ENCODE measurements around the gene MRPL37.

Gene MRPL37

DNA sequence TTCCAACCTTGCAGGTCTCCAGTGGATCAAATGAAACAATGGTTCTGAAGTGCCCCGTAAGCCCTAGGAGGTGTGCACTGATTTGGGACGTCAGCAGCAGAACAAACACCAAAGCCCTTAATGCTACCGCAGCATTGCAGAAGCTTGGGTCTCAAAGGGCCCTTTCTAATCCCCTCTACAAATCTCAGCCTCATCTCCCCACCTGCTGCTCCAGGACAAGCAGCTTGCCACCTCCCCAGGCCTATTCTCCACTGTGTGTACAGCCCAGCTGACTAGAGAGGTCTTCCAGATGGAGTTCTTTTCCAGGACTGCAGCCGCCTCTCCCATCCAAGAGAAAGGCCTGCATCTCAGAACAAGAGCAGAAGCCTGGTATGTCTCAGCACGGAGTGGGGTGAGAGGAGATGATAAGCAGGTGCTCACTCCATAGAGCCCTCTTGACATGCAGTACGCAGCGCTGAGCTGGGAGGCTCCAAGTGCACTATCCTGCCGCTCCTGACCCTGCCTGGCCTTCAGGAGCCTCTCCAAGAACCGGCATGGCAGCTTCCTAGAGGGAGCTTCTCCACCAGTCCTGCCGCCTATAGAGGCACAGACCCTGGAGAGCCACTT, 46.3 kb downstream of the MRPL37 start:
- Histone ChIP-seq H3K36me3 (ENCODE audit: control insufficient read depth in 4 of 4, insufficient read depth in 4 of 4, low read length in 3 of 4) (peaks cover 15 to 92% (median 64%) of the 10 kb centered on the region in 4 experiments), H3K27ac (ENCODE audit: insufficient read depth in 1 of 2, low read depth in 1 of 2, low read length in 2 of 2, poor library complexity in 1 of 2, severe bottlenecking in 2 of 2) (no peak overlapping the region), H3K4me3 (ENCODE audit: control insufficient read depth in 1 of 7, extremely low read depth in 1 of 7, insufficient read depth in 4 of 7, low read depth in 2 of 7, low read length in 6 of 7) (no peak overlapping the region), H3K4me1 (ENCODE audit: control extremely low read depth in 1 of 4, control insufficient read depth in 4 of 4, insufficient read depth in 4 of 4, low read length in 3 of 4) (no peaks in the 10 kb centered on the region), H3K27me3 (replicated peaks in 2 of 5; ENCODE audit: control insufficient read depth in 4 of 5, insufficient read depth in 5 of 5, low read length in 4 of 5) (no peaks in the 10 kb centered on the region), H3K9me3 (ENCODE audit: control extremely low read depth in 1 of 5, control insufficient read depth in 4 of 5, insufficient read depth in 2 of 5, low read depth in 1 of 5, low read length in 4 of 5) (no peaks in the 10 kb centered on the region)
- ChIA-PET CTCF (no interaction called here), POLR2A (no interaction called here)
- DNase-seq, result no peak
- 100% methylated on average over 8 of the region's 10 CpGs for WGBS (ENCODE audit: insufficient coverage)

- Histone ChIP-seq H3K9me3 (ENCODE audit: control extremely low read depth in 1 of 5, control insufficient read depth in 4 of 5, insufficient read depth in 2 of 5, low read depth in 1 of 5, low read length in 4 of 5) (no peaks in the 10 kb centered on the region), H3K27ac (ENCODE audit: insufficient read depth in 1 of 2, low read depth in 1 of 2, low read length in 2 of 2, poor library complexity in 1 of 2, severe bottlenecking in 2 of 2) (peak overlapping the region in 1 of 2 experiments; percentile 7), H3K27me3 (replicated peaks in 2 of 5; ENCODE audit: control insufficient read depth in 4 of 5, insufficient read depth in 5 of 5, low read length in 4 of 5) (no peaks in the 10 kb centered on the region), H3K4me1 (ENCODE audit: control extremely low read depth in 1 of 4, control insufficient read depth in 4 of 4, insufficient read depth in 4 of 4, low read length in 3 of 4) (no peaks in the 10 kb centered on the region), H3K36me3 (ENCODE audit: control insufficient read depth in 4 of 4, insufficient read depth in 4 of 4, low read length in 3 of 4) (peaks cover 14 to 87% (median 62%) of the 10 kb centered on the region in 4 experiments), H3K4me3 (ENCODE audit: control insufficient read depth in 1 of 7, extremely low read depth in 1 of 7, insufficient read depth in 4 of 7, low read depth in 2 of 7, low read length in 6 of 7) (no peak overlapping the region)
- ChIA-PET CTCF (no interaction called here), POLR2A (no interaction called here)
- 95% methylated on average over 11 of the region's 11 CpGs for WGBS (ENCODE audit: insufficient coverage)
- DNase-seq, result no peak
Observed at GRCh38 chr1:54247863-54248515, 48.0 kb downstream of the MRPL37 start.

GRCh38 chr1:54248966-54249365, 49.0 kb downstream of the MRPL37 start:
- WGBS (ENCODE audit: insufficient coverage), result 96% methylated on average over 2 of the region's 4 CpGs
- Histone ChIP-seq H3K9me3 (ENCODE audit: control extremely low read depth in 1 of 5, control insufficient read depth in 4 of 5, insufficient read depth in 2 of 5, low read depth in 1 of 5, low read length in 4 of 5) (no peaks in the 10 kb centered on the region), H3K36me3 (ENCODE audit: control insufficient read depth in 4 of 4, insufficient read depth in 4 of 4, low read length in 3 of 4) (peaks cover 10 to 84% (median 58%) of the 10 kb centered on the region in 4 experiments), H3K27ac (ENCODE audit: insufficient read depth in 1 of 2, low read depth in 1 of 2, low read length in 2 of 2, poor library complexity in 1 of 2, severe bottlenecking in 2 of 2) (peak overlapping the region in 1 of 2 experiments; percentile 11), H3K4me3 (ENCODE audit: control insufficient read depth in 1 of 7, extremely low read depth in 1 of 7, insufficient read depth in 4 of 7, low read depth in 2 of 7, low read length in 6 of 7) (no peak overlapping the region), H3K27me3 (replicated peaks in 2 of 5; ENCODE audit: control insufficient read depth in 4 of 5, insufficient read depth in 5 of 5, low read length in 4 of 5) (no peaks in the 10 kb centered on the region), H3K4me1 (ENCODE audit: control extremely low read depth in 1 of 4, control insufficient read depth in 4 of 4, insufficient read depth in 4 of 4, low read length in 3 of 4) (peaks cover 0 to 8% (median 7%) of the 10 kb centered on the region in 4 experiments)
- ChIA-PET CTCF (no interaction called here), POLR2A (no interaction called here)
- DNase-seq, result no peak

DNA sequence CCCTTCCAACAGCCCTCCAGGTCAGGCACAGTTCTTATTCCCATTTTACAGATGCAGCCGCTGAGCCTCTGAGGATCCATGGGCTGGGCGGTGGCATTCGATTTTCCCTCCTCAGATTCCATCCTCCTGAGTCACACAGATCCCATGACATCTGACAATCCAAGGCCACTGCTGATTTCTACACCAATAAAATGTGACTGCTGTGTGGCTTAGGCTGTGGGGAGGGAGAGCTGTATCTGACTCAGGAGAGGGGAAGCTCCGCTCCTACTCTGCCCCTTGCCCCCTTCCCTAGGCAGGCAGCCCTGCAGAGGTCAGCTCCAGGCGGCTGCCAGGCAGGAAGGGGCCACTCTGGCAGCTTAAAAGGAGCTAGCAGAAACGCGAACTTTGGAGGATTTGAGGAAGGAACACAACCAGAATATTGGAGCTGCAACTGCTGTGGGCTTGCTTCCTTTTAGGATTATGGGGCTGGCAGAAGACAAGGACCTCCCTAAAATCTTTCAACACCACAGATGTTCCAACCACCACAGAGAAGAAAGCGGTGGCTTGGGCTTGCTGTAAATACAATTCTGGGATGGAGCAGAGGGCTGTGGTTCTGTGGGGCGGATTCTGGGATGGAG, 50.0 kb downstream of the MRPL37 start:
- ChIA-PET POLR2A (no interaction called here), CTCF (no interaction called here)
- Histone ChIP-seq H3K9me3 (ENCODE audit: control extremely low read depth in 1 of 5, control insufficient read depth in 4 of 5, insufficient read depth in 2 of 5, low read depth in 1 of 5, low read length in 4 of 5) (no peaks in the 10 kb centered on the region), H3K4me3 (ENCODE audit: control insufficient read depth in 1 of 7, extremely low read depth in 1 of 7, insufficient read depth in 4 of 7, low read depth in 2 of 7, low read length in 6 of 7) (no peak overlapping the region), H3K36me3 (ENCODE audit: control insufficient read depth in 4 of 4, insufficient read depth in 4 of 4, low read length in 3 of 4) (peaks cover 10 to 80% (median 55%) of the 10 kb centered on the region in 4 experiments), H3K4me1 (ENCODE audit: control extremely low read depth in 1 of 4, control insufficient read depth in 4 of 4, insufficient read depth in 4 of 4, low read length in 3 of 4) (peaks cover 0 to 16% (median 14%) of the 10 kb centered on the region in 4 experiments), H3K27me3 (replicated peaks in 2 of 5; ENCODE audit: control insufficient read depth in 4 of 5, insufficient read depth in 5 of 5, low read length in 4 of 5) (no peaks in the 10 kb centered on the region), H3K27ac (ENCODE audit: insufficient read depth in 1 of 2, low read depth in 1 of 2, low read length in 2 of 2, poor library complexity in 1 of 2, severe bottlenecking in 2 of 2) (no peak overlapping the region)
- 81% methylated on average over 6 of the region's 9 CpGs for WGBS (ENCODE audit: insufficient coverage)
- no peak for DNase-seq

- H3K27ac ChIP-seq (ENCODE audit: insufficient read depth in 1 of 2, low read depth in 1 of 2, low read length in 2 of 2, poor library complexity in 1 of 2, severe bottlenecking in 2 of 2), result no peak overlapping the region
- 97% methylated on average over 12 of the region's 12 CpGs for WGBS (ENCODE audit: insufficient coverage)
- no peaks in the 10 kb centered on the region for H3K27me3 ChIP-seq (replicated peaks in 2 of 5; ENCODE audit: control insufficient read depth in 4 of 5, insufficient read depth in 5 of 5, low read length in 4 of 5)
- H3K4me3 ChIP-seq (ENCODE audit: control insufficient read depth in 1 of 7, extremely low read depth in 1 of 7, insufficient read depth in 4 of 7, low read depth in 2 of 7, low read length in 6 of 7), result no peak overlapping the region
- POLR2A ChIA-PET, result interaction anchor here (0.6 kb wide), 1 partner anchor 544 kb away, joined by 3 read pairs; no protein-coding TSS in a partner anchor
- peaks cover 0 to 20% (median 15%) of the 10 kb centered on the region in 4 experiments for H3K4me1 ChIP-seq (ENCODE audit: control extremely low read depth in 1 of 4, control insufficient read depth in 4 of 4, insufficient read depth in 4 of 4, low read length in 3 of 4)
- CTCF ChIA-PET, result no interaction called here
- H3K36me3 ChIP-seq (ENCODE audit: control insufficient read depth in 4 of 4, insufficient read depth in 4 of 4, low read length in 3 of 4), result peaks cover 10 to 77% (median 48%) of the 10 kb centered on the region in 4 experiments
- no peak for DNase-seq
- H3K9me3 ChIP-seq (ENCODE audit: control extremely low read depth in 1 of 5, control insufficient read depth in 4 of 5, insufficient read depth in 2 of 5, low read depth in 1 of 5, low read length in 4 of 5), result no peaks in the 10 kb centered on the region
Observed at GRCh38 chr1:54250670-54251069, 50.7 kb downstream of the MRPL37 start.

GRCh38 chr1:54252371-54252936, 52.5 kb downstream of the MRPL37 start:
- no peak for DNase-seq
- CTCF ChIA-PET, result interaction anchor here (0.7 to 1.8 kb wide), 5 partner anchors 9 to 507 kb away, joined by 3 to 4 read pairs (median 3); no protein-coding TSS in a partner anchor

More at GRCh38 chr1:54252371-54252936, 52.5 kb downstream of the MRPL37 start:
- Histone ChIP-seq H3K36me3 (ENCODE audit: control insufficient read depth in 4 of 4, insufficient read depth in 4 of 4, low read length in 3 of 4) (peaks cover 10 to 69% (median 40%) of the 10 kb centered on the region in 4 experiments), H3K27ac (ENCODE audit: insufficient read depth in 1 of 2, low read depth in 1 of 2, low read length in 2 of 2, poor library complexity in 1 of 2, severe bottlenecking in 2 of 2) (no peak overlapping the region), H3K9me3 (ENCODE audit: control extremely low read depth in 1 of 5, control insufficient read depth in 4 of 5, insufficient read depth in 2 of 5, low read depth in 1 of 5, low read length in 4 of 5) (no peaks in the 10 kb centered on the region), H3K4me1 (ENCODE audit: control extremely low read depth in 1 of 4, control insufficient read depth in 4 of 4, insufficient read depth in 4 of 4, low read length in 3 of 4) (peaks cover 0 to 20% (median 15%) of the 10 kb centered on the region in 4 experiments), H3K27me3 (replicated peaks in 2 of 5; ENCODE audit: control insufficient read depth in 4 of 5, insufficient read depth in 5 of 5, low read length in 4 of 5) (no peaks in the 10 kb centered on the region), H3K4me3 (ENCODE audit: control insufficient read depth in 1 of 7, extremely low read depth in 1 of 7, insufficient read depth in 4 of 7, low read depth in 2 of 7, low read length in 6 of 7) (no peak overlapping the region)
- 97% methylated on average over 10 of the region's 11 CpGs for WGBS (ENCODE audit: insufficient coverage)
- POLR2A ChIA-PET, result interaction anchor here (0.6 kb wide), 1 partner anchor 159 kb away, joined by 7 read pairs; no protein-coding TSS in a partner anchor

Data from common myeloid progenitor, CD34-positive (primary cell).